Ishikawa (cell line): ENCODE data around the gene VWA8.

ENCODE experiments used
- YY1 ChIP-seq: IDR thresholded peaks from 2 replicates; pipeline ENCODE4 v1.6.1; 2012; ENCODE audit warnings: low read depth
- ZBTB7A ChIP-seq: IDR thresholded peaks from 2 replicates; pipeline ENCODE4 v1.6.1; 2012; ENCODE audit warnings: low read depth
- TF ChIP-seq, protein P1 (sequence below): IDR thresholded peaks from 2 replicates; pipeline ENCODE4 v1.6.1; 2012; ENCODE audit warnings: low read depth, mild to moderate bottlenecking

GRCh38 chr13:41668130-41668757 lies 292.7 kb downstream of the VWA8 start:
- TF ChIP-seq, protein P1, sequence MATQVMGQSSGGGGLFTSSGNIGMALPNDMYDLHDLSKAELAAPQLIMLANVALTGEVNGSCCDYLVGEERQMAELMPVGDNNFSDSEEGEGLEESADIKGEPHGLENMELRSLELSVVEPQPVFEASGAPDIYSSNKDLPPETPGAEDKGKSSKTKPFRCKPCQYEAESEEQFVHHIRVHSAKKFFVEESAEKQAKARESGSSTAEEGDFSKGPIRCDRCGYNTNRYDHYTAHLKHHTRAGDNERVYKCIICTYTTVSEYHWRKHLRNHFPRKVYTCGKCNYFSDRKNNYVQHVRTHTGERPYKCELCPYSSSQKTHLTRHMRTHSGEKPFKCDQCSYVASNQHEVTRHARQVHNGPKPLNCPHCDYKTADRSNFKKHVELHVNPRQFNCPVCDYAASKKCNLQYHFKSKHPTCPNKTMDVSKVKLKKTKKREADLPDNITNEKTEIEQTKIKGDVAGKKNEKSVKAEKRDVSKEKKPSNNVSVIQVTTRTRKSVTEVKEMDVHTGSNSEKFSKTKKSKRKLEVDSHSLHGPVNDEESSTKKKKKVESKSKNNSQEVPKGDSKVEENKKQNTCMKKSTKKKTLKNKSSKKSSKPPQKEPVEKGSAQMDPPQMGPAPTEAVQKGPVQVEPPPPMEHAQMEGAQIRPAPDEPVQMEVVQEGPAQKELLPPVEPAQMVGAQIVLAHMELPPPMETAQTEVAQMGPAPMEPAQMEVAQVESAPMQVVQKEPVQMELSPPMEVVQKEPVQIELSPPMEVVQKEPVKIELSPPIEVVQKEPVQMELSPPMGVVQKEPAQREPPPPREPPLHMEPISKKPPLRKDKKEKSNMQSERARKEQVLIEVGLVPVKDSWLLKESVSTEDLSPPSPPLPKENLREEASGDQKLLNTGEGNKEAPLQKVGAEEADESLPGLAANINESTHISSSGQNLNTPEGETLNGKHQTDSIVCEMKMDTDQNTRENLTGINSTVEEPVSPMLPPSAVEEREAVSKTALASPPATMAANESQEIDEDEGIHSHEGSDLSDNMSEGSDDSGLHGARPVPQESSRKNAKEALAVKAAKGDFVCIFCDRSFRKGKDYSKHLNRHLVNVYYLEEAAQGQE: no peak
- no peak for TF ChIP-seq YY1
- TF ChIP-seq ZBTB7A: no peak
